ENCODE data around the gene KBTBD2. TPM values are rescaled to one million over a fixed set of nuclear protein-coding genes. Genes with fewer than 3 reads are reported as not detected.
A peak's percentile ranks its signal among the peaks of the same experiment; 100 is the strongest.

Gene KBTBD2
- 10 to 100 TPM; 12.1 to 12.5 TPM for polyA plus RNA-seq

DNA sequence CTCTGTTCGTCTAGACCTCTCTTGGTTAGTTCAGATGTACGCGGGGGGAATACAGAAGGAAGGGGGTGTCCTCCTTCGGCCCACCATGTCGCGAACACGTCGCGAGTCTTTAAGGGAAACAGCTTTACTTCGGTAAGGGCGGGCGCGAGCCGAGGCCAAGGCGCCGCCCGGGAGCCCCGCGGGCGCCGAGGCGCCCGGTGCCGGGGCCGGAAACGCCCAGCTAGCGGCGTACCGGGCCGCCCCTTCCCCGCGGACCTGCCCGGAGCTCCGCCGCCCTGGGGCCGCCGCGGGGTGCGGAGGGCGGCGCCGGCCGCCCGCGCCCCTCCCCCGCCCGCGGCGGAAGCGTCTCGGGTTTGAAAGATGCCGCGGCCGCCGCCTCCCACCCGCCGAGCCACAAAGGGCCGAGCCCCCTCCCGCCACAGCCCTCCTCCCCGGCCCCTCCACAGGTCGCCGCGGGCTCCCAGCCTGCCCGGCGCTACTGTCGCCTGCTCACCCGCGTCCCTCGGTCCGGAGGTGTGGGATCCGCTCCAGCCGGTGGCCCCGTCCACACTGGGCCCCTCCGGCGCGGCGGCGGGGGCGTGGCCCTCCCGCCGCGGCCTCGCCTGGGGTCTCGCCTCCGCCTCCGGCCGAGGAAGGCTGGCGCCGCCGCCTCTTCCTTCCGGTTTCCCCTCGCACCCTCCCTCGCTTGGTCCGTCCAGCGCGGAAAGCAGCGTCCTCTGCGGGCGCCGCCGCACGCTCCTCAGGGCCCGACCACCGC is at the start of gene KBTBD2:
TSS of gene KBTBD2 (minus strand) at position 718 of the 757 bp plus-strand sequence. CDS start 12,156 bp downstream, outside the sequence.
- Histone ChIP-seq H3K4me3 (ENCODE audit: low read depth in 1 of 2, low read length in 2 of 2) (peak within 1 kb of the TSS; percentile 70 to 90), H3K27me3 (ENCODE audit: control insufficient read depth in 1 of 2, insufficient read depth in 2 of 2, low read length in 2 of 2) (no peaks in the 10 kb centered on the region), H3K27ac (ENCODE audit: low read depth in 2 of 2, low read length in 1 of 2) (peak within 1 kb of the TSS; percentile 96 to 100), H3K9me3 (ENCODE audit: control insufficient read depth in 2 of 2, insufficient read depth in 1 of 2, low read depth in 1 of 2, low read length in 1 of 2) (no peaks in the 10 kb centered on the region), H3K4me1 (ENCODE audit: control insufficient read depth in 2 of 2, insufficient read depth in 2 of 2, low read length in 1 of 2) (peaks cover 0 to 2% of the 10 kb centered on the region in 2 donors), H3K36me3 (ENCODE audit: control insufficient read depth in 2 of 2, insufficient read depth in 2 of 2, low read length in 1 of 2) (no peaks in the 10 kb centered on the region)
- WGBS, 2 donors: 0 to 1% methylated on average over 40 to 104 of the region's 104 CpGs

DNA sequence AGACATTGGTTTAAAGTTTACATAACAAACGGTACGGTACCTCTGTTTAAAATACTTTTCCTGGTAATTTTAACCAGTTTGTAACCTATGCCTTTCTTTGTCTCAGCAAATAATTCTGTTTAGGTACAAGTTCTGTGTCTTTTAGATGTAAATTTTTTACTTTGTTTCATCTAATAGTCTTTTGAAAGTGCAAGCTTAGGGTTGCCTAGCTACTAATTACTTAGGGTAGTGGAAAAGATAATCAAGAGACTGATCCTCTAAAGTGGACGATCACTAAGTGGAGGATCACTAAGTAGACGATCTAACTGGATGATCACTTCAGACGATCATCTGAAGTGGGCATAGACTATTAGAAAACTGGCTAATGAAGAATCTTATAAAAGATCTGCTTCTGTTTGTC is 49.6 kb upstream of the KBTBD2 start:
- Histone ChIP-seq H3K27me3 (ENCODE audit: control insufficient read depth in 1 of 2, insufficient read depth in 2 of 2, low read length in 2 of 2) (no peaks in the 10 kb centered on the region), H3K27ac (ENCODE audit: low read depth in 2 of 2, low read length in 1 of 2) (no peak overlapping the region), H3K9me3 (ENCODE audit: control insufficient read depth in 2 of 2, insufficient read depth in 1 of 2, low read depth in 1 of 2, low read length in 1 of 2) (no peaks in the 10 kb centered on the region), H3K36me3 (ENCODE audit: control insufficient read depth in 2 of 2, insufficient read depth in 2 of 2, low read length in 1 of 2) (peaks cover 0 to 4% of the 10 kb centered on the region in 2 donors), H3K4me3 (ENCODE audit: low read depth in 1 of 2, low read length in 2 of 2) (peak overlapping the region in 1 of 2 donors; percentile 71), H3K4me1 (ENCODE audit: control insufficient read depth in 2 of 2, insufficient read depth in 2 of 2, low read length in 1 of 2) (no peaks in the 10 kb centered on the region)
- WGBS, 2 donors: 21 to 40% methylated on average over 5 of the region's 5 CpGs

DNA sequence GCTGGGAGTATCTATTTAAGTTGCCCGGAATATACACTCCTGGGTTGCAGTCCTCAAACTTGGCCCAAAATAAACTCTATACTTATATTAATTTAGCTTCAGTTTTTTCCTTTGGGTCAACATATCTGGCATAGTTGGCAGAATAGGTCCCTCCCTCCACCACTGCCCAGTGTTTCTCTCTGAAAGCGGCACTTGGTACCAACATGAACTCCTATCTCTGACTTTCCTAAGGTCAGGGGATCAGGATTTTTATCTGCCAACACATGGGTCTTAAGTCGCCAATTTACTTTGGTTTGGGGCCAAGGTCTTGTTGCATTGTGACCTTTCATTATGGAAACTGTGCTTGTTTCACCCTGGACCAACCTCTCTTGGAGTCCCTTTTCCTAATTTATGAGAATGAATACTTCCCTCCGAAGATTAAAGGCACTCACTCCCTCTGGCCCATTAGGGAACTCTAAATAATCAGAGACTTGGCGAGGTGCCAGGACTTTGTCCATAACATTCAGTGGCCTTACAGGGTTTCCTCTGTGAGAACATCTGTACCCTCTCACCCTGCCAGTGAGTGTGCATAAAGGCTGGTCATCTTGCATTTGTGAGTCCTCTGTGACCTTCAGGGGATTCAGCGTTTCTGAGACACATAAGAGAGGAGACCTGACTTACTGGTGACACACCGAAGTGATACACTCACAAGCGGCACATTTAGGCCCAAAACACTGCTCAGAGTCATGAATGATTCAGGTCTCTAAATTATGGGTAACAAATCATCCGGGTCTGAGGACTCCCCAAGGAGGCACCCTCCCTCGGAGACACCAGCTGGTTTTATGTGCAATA is 46.0 kb upstream of the KBTBD2 start:
- no peaks in the 10 kb centered on the region for H3K27me3 ChIP-seq (ENCODE audit: control insufficient read depth in 1 of 2, insufficient read depth in 2 of 2, low read length in 2 of 2)
- H3K27ac ChIP-seq (ENCODE audit: low read depth in 2 of 2, low read length in 1 of 2): peak overlapping the region in 1 of 2 donors; percentile 24
- H3K36me3 ChIP-seq (ENCODE audit: control insufficient read depth in 2 of 2, insufficient read depth in 2 of 2, low read length in 1 of 2): peaks cover 0 to 4% of the 10 kb centered on the region in 2 donors
- WGBS, 2 donors: 57 to 64% methylated on average over 10 of the region's 10 CpGs
- no peak overlapping the region for H3K4me3 ChIP-seq (ENCODE audit: low read depth in 1 of 2, low read length in 2 of 2)
- H3K9me3 ChIP-seq (ENCODE audit: control insufficient read depth in 2 of 2, insufficient read depth in 1 of 2, low read depth in 1 of 2, low read length in 1 of 2): no peaks in the 10 kb centered on the region
- no peaks in the 10 kb centered on the region for H3K4me1 ChIP-seq (ENCODE audit: control insufficient read depth in 2 of 2, insufficient read depth in 2 of 2, low read length in 1 of 2)

DNA sequence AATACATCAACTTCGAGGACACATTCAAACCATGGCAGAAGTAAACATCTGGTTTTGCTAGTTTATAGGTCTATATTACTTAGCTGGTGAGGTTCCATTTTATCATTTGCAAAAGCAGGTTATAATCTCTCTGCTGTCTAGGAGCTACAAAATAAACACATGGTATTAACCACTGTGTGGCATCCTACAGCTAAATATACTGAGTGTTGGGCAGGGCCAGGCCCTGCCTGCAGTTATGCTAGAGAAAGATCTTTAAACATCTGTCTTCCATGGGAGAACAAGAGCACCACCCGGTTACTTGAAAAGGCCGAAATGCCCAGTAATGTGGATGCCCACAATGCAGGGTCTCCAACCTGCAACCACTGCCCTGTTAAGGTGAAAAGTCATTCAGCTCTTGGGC is 45.1 kb upstream of the KBTBD2 start:
- Histone ChIP-seq H3K27ac (ENCODE audit: low read depth in 2 of 2, low read length in 1 of 2) (no peak overlapping the region), H3K4me1 (ENCODE audit: control insufficient read depth in 2 of 2, insufficient read depth in 2 of 2, low read length in 1 of 2) (no peaks in the 10 kb centered on the region), H3K9me3 (ENCODE audit: control insufficient read depth in 2 of 2, insufficient read depth in 1 of 2, low read depth in 1 of 2, low read length in 1 of 2) (no peaks in the 10 kb centered on the region), H3K4me3 (ENCODE audit: low read depth in 1 of 2, low read length in 2 of 2) (no peak overlapping the region), H3K27me3 (ENCODE audit: control insufficient read depth in 1 of 2, insufficient read depth in 2 of 2, low read length in 2 of 2) (no peaks in the 10 kb centered on the region), H3K36me3 (ENCODE audit: control insufficient read depth in 2 of 2, insufficient read depth in 2 of 2, low read length in 1 of 2) (peaks cover 0 to 4% of the 10 kb centered on the region in 2 donors)
- 78 to 84% methylated on average over 3 of the region's 3 CpGs for WGBS, 2 donors

DNA sequence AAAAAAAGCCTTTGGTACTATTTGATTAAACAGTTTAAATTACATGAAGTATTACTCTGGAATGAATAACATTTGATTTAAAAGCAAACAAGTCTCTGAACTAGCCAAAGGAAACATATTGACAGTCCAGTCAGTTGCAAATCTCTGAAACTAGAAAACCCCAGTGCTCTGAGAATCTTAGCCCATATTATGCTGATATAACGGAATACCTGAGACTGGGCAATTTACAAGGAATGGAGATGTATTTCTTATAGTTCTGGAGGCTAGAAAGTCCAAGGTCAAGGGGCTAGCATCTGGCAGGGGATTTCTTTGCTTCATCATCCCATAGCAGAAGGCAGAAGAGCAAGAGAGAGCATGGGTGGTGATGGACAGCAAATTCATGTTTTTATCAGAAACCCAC is 44.0 kb upstream of the KBTBD2 start:
- WGBS, 2 donors: 88 to 92% methylated on average over 1 of the region's 1 CpG
- no peak overlapping the region for H3K4me3 ChIP-seq (ENCODE audit: low read depth in 1 of 2, low read length in 2 of 2)

DNA sequence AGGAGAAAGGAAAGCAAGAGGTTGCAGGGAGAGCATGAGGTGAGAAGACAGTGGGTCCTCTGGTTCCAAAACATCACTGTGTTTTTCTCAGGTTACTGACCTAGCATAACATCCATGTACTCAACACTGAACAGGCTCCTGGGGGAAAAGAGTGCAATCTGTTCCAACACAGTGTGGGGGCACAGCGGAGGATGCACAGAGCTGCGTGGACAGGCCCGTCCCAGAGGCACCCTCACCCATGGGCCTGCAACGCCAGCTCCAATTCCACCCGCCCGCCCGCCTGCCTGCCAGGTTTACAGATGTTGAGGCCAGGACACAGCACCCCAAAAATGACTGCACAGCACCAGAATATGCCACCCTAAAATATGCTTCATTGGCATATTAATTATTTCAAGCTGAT is 38.8 kb upstream of the KBTBD2 start:
- Histone ChIP-seq H3K27ac (ENCODE audit: low read depth in 2 of 2, low read length in 1 of 2) (no peak overlapping the region), H3K27me3 (ENCODE audit: control insufficient read depth in 1 of 2, insufficient read depth in 2 of 2, low read length in 2 of 2) (no peaks in the 10 kb centered on the region), H3K9me3 (ENCODE audit: control insufficient read depth in 2 of 2, insufficient read depth in 1 of 2, low read depth in 1 of 2, low read length in 1 of 2) (no peaks in the 10 kb centered on the region), H3K4me3 (ENCODE audit: low read depth in 1 of 2, low read length in 2 of 2) (no peak overlapping the region), H3K4me1 (ENCODE audit: control insufficient read depth in 2 of 2, insufficient read depth in 2 of 2, low read length in 1 of 2) (no peaks in the 10 kb centered on the region), H3K36me3 (ENCODE audit: control insufficient read depth in 2 of 2, insufficient read depth in 2 of 2, low read length in 1 of 2) (peaks cover 2 to 8% of the 10 kb centered on the region in 2 donors)
- 92 to 94% methylated on average over 7 of the region's 7 CpGs for WGBS, 2 donors

More for the DNA sequence above, 44.0 kb upstream of the KBTBD2 start:
- no peaks in the 10 kb centered on the region for H3K9me3 ChIP-seq (ENCODE audit: control insufficient read depth in 2 of 2, insufficient read depth in 1 of 2, low read depth in 1 of 2, low read length in 1 of 2)
- no peaks in the 10 kb centered on the region for H3K27me3 ChIP-seq (ENCODE audit: control insufficient read depth in 1 of 2, insufficient read depth in 2 of 2, low read length in 2 of 2)
- no peaks in the 10 kb centered on the region for H3K4me1 ChIP-seq (ENCODE audit: control insufficient read depth in 2 of 2, insufficient read depth in 2 of 2, low read length in 1 of 2)
- H3K36me3 ChIP-seq (ENCODE audit: control insufficient read depth in 2 of 2, insufficient read depth in 2 of 2, low read length in 1 of 2): peaks cover 0 to 6% of the 10 kb centered on the region in 2 donors
- H3K27ac ChIP-seq (ENCODE audit: low read depth in 2 of 2, low read length in 1 of 2): no peak overlapping the region

DNA sequence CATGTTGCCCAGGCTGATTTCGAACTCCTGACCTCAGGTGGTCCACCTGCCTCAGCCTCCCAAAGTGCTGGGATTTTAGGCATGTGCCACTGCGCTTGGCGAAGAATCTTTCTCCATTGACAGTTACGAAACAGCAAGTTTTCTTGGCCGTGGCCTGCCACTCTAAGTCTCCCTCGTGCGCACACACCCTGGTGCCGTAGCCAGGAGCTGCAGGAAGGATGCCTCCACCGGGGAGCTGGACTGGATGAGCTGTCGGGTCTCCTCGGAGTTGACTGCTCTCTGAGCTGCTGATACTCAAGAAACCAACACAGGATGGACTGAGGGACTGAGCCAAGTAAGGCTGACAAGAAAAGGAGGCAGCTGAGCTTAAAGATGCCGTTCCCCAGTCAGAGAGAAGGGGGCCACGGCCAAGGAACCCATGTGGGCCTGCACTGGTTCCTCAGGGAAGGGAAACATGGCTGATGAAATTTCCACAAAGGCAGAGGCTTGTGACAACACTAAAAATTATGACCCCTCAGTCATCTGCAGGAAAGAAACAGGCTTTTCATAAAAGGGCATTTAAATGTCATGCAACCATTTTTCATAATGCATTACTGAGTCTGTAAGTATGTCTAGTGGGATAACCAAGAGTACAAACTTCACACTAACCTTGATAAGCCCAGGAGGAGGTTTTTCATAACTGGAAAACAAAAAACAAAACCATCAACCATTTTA is 38.0 kb upstream of the KBTBD2 start:
- Histone ChIP-seq H3K27me3 (ENCODE audit: control insufficient read depth in 1 of 2, insufficient read depth in 2 of 2, low read length in 2 of 2) (no peaks in the 10 kb centered on the region), H3K4me3 (ENCODE audit: low read depth in 1 of 2, low read length in 2 of 2) (no peak overlapping the region), H3K27ac (ENCODE audit: low read depth in 2 of 2, low read length in 1 of 2) (no peak overlapping the region), H3K9me3 (ENCODE audit: control insufficient read depth in 2 of 2, insufficient read depth in 1 of 2, low read depth in 1 of 2, low read length in 1 of 2) (no peaks in the 10 kb centered on the region), H3K36me3 (ENCODE audit: control insufficient read depth in 2 of 2, insufficient read depth in 2 of 2, low read length in 1 of 2) (peaks cover 2 to 8% of the 10 kb centered on the region in 2 donors), H3K4me1 (ENCODE audit: control insufficient read depth in 2 of 2, insufficient read depth in 2 of 2, low read length in 1 of 2) (no peaks in the 10 kb centered on the region)
- 82 to 87% methylated on average over 13 of the region's 13 CpGs for WGBS, 2 donors

DNA sequence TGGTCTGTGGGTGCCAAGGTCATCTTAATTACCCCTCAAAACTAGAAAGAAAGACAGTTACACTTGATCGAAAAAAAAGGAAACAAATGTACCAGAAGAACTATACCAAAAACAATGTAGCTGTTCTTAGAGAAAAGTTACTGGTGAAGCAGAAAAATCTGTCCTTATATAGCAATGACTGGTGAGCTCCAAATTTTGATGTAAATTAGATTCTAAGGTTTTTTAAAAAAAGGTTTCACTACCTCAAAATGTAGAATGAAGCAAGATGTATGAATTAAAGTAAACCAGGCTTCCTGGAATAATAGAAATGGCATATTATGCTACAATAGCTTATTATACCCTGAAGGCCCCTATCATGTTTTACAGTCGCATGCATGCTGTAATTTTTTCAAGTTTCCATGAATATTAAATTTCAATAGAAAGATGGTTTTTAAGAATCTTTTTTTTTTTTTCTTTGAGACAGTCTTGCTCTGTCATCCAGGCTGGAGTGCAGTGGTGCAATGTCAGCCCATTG is 37.3 kb upstream of the KBTBD2 start:
- H3K4me3 ChIP-seq (ENCODE audit: low read depth in 1 of 2, low read length in 2 of 2): no peak overlapping the region
- no peaks in the 10 kb centered on the region for H3K9me3 ChIP-seq (ENCODE audit: control insufficient read depth in 2 of 2, insufficient read depth in 1 of 2, low read depth in 1 of 2, low read length in 1 of 2)
- H3K27ac ChIP-seq (ENCODE audit: low read depth in 2 of 2, low read length in 1 of 2): no peak overlapping the region
- H3K4me1 ChIP-seq (ENCODE audit: control insufficient read depth in 2 of 2, insufficient read depth in 2 of 2, low read length in 1 of 2): no peaks in the 10 kb centered on the region
- no peaks in the 10 kb centered on the region for H3K27me3 ChIP-seq (ENCODE audit: control insufficient read depth in 1 of 2, insufficient read depth in 2 of 2, low read length in 2 of 2)
- WGBS, 2 donors: 83 to 94% methylated on average over 2 of the region's 2 CpGs
- peaks cover 2 to 8% of the 10 kb centered on the region in 2 donors for H3K36me3 ChIP-seq (ENCODE audit: control insufficient read depth in 2 of 2, insufficient read depth in 2 of 2, low read length in 1 of 2)

DNA sequence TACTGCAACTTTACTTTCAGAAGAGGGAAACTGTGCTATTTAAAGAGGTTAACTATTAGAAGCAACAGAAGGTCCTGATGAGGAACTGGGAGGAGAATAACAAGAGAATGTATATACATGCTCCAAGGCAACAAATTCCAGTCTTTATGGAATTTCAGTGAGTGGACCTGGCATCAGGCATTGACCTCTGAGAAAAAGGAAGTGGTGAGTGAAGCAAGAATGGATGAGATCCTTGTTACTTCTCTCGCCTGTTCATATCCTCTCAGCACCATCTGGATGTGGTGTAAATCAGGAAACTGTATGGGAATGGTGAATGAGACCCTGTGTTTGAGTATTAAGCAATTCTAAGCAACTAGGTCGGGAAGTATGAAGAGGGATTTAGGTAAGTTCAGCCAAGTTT is 30.3 kb upstream of the KBTBD2 start:
- Histone ChIP-seq H3K4me3 (ENCODE audit: low read depth in 1 of 2, low read length in 2 of 2) (no peak overlapping the region), H3K4me1 (ENCODE audit: control insufficient read depth in 2 of 2, insufficient read depth in 2 of 2, low read length in 1 of 2) (no peaks in the 10 kb centered on the region), H3K36me3 (ENCODE audit: control insufficient read depth in 2 of 2, insufficient read depth in 2 of 2, low read length in 1 of 2) (no peaks in the 10 kb centered on the region), H3K9me3 (ENCODE audit: control insufficient read depth in 2 of 2, insufficient read depth in 1 of 2, low read depth in 1 of 2, low read length in 1 of 2) (no peaks in the 10 kb centered on the region), H3K27ac (ENCODE audit: low read depth in 2 of 2, low read length in 1 of 2) (no peak overlapping the region), H3K27me3 (ENCODE audit: control insufficient read depth in 1 of 2, insufficient read depth in 2 of 2, low read length in 2 of 2) (no peaks in the 10 kb centered on the region)
- WGBS, 2 donors: 82 to 89% methylated on average over 2 of the region's 2 CpGs
